CD4-positive, alpha-beta T cell treated with Interleukin-4 for 1 hour (primary cell): ENCODE data around the gene KLF6.

Experiments used
- DNase-seq, 2 donors: peaks; one replicate each; pipeline ENCODE4 v3.0.0-alpha.2; 2020 to 2022

KLF6 gene

DNA sequence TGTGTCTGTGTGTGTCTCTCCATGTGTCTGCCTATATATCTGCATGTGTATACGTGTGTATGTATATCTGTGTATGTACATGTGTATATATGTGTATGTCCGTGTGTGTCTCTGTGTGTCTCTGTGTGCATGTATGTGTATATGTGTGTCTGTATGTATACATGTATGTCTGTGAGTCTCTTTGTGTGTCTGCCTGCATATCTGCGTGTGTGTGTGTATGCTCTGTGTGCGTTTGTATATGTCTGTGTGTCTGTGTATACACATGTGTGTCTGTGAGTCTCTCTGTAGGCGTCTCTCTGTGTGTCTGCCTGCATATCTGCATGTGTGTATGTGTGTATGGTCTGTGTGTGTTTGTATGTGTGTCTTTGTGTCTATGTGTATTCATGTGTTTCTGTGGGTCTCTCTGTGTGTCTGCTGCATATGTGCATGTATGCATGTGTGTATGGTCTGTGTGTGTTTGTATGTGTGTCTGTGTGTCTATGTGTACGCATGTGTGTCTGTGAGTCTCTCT is 23.7 kb upstream of the KLF6 start:
- peak in 1 of 2 donors; percentile 42 for DNase-seq

DNA sequence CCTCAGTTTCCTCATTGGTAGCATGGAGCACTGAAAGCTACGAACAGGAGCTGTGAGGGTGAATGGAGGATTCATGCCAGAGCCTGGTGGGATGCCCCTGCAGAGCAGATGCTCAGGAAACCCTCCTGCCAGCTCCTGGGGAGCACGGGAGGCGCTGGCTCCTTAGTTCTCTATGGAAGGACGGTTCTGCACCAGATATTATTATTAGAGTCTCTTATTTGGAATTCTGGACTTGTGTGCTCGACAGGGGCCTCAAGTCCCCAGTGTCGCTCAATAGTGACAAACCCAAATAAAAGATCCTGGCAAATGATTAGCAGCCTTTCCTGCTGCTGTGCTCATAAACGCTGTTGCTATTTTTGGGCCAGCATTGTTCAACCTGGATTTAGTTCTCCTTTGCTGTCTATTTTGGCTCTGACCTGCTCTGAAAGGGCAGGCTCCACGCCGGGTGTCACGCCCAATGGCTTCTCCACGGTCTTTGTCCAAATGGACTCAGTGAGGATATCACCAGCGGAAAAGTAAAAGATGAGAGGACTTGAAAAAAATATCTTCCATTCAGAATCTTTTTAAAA is 23.0 kb upstream of the KLF6 start:
- DNase-seq: peak in 1 of 2 donors; percentile 42

DNA sequence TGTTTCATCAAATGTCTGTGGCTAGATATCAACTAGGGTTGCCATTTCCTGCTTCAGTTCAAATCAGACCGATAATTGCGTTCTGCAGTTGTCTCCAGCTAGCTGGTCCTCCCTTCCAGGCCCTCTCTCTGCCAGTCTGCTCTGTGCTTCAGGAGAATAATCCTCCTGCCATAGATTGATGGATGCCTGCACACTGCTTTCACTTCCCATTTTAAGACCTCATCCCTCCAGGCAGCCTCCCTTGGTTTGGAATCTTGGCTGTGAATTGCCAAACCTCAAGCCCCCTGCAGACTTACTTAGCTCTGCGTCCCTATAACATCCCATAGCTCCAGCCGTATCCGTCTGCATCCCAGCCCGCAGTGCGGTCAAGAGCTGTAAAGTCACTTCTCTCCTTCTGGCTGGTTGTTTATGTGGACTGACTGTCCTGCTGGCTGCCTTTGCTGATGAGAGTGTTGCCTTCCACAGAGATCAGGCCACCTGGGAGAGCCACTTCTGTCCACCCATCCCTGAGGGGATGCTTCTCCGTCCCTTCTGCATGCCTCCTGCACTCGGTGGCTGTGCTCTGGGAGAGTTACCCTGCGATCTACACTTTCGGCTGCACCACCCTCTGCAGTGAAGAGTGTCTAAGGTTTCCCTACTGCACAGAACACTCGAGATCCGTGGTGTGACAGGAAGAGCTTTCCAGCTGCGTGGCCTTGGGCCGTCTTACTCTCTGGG is 22.4 kb upstream of the KLF6 start:
- peak in 1 of 2 donors; percentile 58 for DNase-seq

- DNase-seq: peak; percentile 41 to 72
Observed at GRCh38 chr10:3806603-3807002, 21.6 kb upstream of the KLF6 start.

- peak; percentile 76 to 83 for DNase-seq
Observed at GRCh38 chr10:3805791-3806461, 20.9 kb upstream of the KLF6 start.

- DNase-seq: peak; percentile 86 to 97
Observed at GRCh38 chr10:3805201-3805790, 20.3 kb upstream of the KLF6 start.

DNA sequence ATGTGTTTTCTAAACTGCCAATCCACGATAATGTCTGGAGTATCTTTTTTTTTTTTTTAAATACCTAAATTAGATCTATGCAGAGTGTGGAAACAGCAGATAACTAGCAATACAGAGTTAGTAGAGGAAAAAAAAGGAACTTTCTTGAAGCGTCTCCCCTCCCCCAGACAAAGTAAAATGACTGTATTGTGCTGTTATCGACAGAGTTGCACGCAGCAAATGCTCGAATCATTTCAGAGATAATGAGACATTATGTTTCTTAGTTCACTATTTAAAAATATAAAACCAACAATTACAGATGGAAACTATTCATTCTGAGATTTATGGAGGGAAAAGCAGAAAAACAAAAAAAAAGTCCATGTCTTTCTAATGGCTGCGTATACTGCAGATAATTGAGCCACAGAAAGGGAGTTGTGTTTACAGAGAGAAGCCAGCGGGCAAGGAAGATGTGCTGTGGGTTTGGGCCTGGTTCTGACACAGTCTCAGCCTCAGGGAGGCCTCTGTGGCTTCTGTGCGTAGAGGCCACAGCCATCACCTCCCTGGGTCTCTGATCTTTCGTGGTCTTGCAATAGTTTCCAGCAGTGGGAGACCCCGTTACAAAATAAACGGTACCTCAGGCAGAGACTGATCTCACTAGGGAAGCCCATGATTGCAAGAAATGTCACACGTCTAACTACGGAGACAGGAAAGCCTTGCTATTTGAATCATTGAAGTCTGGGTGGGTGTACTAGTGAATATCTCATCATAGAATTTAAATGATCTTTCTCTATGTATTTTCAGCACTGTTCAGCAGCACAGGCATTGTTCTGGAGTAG is 19.1 kb upstream of the KLF6 start:
- peak; percentile 78 to 84 for DNase-seq

GRCh38 chr10:3803295-3803926 is 18.4 kb upstream of the KLF6 start:
- DNase-seq: peak; percentile 55 to 56

GRCh38 chr10:3802526-3803265 is 17.7 kb upstream of the KLF6 start:
- DNase-seq: peak in 1 of 2 donors; percentile 27

GRCh38 chr10:3801558-3802192 is 16.7 kb upstream of the KLF6 start:
- DNase-seq: no peak

DNA sequence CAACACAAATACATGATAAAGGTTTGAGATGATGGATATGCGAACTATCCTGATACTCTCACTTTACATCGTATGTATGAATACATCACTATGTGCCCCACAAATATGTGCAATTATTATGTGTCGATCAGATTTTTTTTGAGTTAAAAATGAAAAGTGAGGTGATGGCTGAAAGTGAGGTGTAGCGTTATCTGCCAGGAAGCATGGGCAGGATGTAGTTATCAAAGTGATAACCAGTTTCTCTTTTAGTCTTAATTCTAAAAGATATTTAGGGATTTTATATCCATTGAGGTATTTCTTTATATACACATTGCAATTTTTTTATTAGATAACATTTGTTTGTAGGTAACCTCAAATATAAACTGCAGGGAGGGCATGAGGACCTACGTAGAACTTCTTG is 15.6 kb upstream of the KLF6 start:
- DNase-seq: peak in 1 of 2 donors; percentile 52

GRCh38 chr10:3797750-3798149 is 12.7 kb upstream of the KLF6 start:
- DNase-seq: peak in 1 of 2 donors; percentile 47

- DNase-seq: no peak
Observed at GRCh38 chr10:3793553-3793952, 8.5 kb upstream of the KLF6 start.

DNA sequence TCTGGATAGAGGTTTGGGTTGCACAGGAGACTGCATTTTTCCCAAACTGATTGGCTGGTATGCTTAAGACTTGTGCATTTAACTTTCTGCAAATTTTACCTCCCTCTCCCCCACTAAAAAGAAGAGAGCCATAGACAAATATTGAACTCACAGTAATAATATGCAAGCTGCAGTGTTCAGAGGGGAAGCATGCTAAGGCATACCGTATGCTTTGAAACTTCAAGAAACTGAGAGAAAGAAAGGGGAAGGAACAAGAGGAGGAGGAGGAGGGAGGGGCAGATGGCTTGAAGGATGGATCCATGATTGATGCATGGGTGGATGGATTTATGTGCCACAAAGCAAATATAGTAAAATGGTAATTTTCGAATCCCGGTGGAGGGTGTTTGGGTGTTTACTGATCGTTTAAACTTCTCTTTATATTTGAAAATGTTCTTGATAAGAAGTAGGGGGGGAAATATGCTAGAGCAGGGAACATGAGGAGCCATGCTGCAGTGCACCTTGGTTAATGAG is 7.8 kb upstream of the KLF6 start:
- DNase-seq: no peak

DNA sequence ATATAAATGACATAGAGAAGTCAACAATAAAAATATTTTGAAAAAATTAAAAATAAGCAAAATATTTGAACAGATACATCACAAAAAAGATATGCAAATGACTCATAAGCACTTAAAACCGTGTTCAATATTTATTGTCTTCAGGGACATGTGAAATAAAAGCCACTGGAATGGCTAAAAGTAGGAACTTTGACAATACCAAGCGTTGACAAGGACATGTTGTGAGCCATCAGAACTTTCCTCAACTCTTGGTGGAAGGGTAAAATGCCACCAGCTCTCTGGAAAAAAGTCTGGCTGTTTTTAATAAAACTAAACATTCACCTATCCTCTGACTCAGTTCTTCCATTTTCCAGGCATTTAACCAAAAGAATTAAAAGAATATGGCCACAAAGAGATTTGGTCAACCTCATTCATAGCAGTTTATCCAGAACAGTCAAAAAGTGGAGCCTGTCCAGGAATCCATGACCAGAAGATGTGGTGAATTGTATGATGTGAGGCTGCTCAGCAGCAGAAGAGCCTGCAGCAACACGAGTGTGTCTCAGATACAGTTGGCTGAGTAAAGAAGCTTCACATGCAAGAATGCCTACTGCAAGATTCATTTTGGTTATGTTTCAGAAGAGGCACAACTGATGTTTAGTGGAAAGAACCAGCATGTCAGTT is 7.1 kb upstream of the KLF6 start:
- no peak for DNase-seq

- no peak for DNase-seq
Observed at GRCh38 chr10:3790858-3791257, 5.8 kb upstream of the KLF6 start.

GRCh38 chr10:3790272-3790671 is 5.3 kb upstream of the KLF6 start:
- no peak for DNase-seq

DNA sequence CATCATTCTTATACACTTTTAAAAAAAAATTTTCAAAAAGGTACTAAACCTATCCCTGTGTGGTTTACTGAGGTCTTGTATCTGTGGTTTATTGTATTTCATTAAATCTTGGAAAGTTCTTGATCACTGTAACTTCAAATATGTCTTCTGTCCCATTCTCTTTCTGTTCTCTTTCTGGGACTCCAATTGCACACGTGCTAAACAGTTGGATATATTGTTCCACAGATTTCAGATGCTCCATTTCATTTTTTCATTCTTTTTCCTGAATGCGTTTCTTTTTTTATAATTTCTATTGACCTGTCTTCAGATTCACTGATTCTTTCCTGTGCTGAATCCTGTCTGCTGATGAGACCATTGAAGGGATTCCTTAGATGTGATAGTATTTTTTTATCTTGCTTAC is 4.6 kb upstream of the KLF6 start:
- DNase-seq: no peak

- DNase-seq: no peak
Observed at GRCh38 chr10:3787816-3788215, 2.8 kb upstream of the KLF6 start.

DNA sequence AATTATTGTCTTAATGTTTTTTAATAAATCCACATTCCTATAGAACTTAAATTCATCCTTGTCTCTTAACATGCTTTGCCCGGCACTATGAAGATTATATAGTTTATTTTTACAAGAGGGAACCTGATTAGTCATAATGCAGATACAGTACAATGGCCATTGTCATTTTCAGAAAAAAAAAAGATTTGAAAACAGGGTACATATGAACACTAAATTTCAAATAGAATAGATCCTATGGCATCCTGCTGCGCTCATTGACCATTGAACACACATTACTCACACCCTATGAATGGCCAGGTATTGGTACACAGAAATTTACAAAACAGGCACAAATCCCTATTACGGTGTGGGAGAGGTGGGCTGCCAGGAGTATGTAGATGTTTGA is 2.0 kb upstream of the KLF6 start:
- no peak for DNase-seq
